Medulla oblongata (tissue), 1 donor: ENCODE results near the gene FOXI1.

Experiments used
- DNase-seq: peaks from one replicate; pipeline ENCODE4 v3.0.0-alpha.2; 2015; ENCODE audit errors: extremely low spot score

The FOXI1 gene

GRCh38 chr5:170126061-170126460 is 20.4 kb downstream of the FOXI1 start:
- no peak for DNase-seq

- DNase-seq: no peak
Measured at GRCh38 chr5:170126626-170127025, 20.9 kb downstream of the FOXI1 start.

DNA sequence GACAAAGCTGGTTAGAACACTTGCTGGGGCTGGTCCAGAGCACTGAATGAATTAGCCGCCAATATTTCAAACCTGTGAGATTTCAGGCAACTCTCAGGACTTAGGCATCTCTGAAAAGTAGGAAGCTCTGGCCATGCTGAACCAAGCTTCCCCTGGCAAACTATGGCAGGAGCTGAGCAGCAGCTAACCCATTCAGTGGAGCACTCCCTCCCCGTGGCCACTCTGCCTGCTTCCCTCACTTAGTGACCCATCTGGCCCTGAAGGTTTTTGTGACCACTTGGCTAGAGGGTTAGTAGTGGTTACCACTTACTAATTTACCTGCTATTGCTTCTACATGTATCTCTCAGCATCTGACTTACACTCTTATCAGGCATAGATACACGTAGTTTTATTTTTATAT is 25.5 kb downstream of the FOXI1 start:
- DNase-seq: no peak

GRCh38 chr5:170132269-170132975 is 26.7 kb downstream of the FOXI1 start:
- no peak for DNase-seq

- no peak for DNase-seq
Measured at GRCh38 chr5:170132976-170133448, 27.3 kb downstream of the FOXI1 start.

- DNase-seq: no peak
Measured at GRCh38 chr5:170135796-170136490, 30.2 kb downstream of the FOXI1 start.

GRCh38 chr5:170136506-170136905 is 30.8 kb downstream of the FOXI1 start:
- DNase-seq: no peak

- no peak for DNase-seq
Measured at GRCh38 chr5:170137694-170138214, 32.1 kb downstream of the FOXI1 start.

DNA sequence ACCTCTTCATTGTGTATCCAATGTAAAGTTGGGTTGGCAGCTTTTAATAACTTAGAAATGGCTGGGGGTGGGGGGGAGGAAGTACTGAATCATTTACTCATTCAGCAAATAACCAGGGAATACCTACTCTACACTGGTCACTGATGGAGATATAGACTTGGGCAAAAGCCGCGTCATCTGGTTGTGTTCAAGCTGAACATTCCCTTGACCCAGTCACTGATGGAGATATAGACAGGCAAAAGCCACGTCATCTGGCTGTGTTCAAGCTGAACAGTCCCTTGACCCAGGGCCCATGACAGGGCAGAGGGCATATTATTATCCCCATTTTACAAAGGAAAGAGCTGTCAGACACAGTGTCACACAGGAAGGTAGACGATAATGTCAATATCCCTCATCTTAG is 32.6 kb downstream of the FOXI1 start:
- DNase-seq: no peak

DNA sequence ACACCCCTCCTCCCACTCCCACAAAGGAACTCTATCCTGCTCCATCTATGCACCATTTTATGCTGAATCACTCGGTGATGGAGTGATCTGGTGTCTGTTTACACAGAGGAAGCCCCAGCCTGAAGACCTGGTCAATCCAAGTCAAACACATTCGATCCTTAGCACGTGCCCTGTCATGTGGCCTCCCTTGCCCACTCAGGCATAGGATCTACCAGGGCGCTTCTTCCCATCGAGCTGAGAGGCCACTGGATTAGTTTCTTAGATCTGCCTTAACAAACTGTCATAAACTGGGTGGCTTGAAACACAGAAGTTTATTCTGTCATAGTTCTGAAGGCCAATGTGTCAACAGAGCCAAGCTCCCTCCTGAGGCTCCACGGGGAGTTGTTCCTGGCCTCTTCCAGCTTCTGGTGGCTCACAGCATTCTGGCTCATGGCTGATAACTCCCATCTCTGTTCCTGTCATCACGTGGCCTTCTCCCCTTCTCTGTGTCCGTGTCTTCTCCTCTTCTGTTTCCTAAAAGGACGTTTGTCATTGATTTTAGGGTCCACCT is 34.2 kb downstream of the FOXI1 start:
- DNase-seq: no peak

DNA sequence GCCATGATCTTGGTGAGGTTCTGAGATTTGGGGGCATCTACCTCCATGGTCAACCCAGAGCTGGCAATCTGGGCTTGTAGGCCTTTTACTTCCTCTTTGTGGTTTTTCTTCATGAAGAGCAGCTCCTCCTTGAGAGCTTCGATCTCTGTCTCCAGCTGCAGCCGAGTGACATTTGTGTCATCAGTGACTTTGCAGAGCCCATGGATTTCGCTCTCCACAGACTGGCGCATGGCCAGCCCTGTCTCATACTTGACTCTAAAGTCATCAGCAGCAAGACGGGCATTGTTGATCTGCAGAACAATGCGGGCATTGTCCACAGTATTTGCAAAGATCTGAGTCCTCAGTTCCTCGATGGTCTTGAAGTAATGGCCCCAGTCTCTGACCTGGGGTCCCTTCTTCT is 35.5 kb downstream of the FOXI1 start:
- peak; percentile 19 for DNase-seq

GRCh38 chr5:170141636-170142035 is 35.9 kb downstream of the FOXI1 start:
- DNase-seq: no peak

DNA sequence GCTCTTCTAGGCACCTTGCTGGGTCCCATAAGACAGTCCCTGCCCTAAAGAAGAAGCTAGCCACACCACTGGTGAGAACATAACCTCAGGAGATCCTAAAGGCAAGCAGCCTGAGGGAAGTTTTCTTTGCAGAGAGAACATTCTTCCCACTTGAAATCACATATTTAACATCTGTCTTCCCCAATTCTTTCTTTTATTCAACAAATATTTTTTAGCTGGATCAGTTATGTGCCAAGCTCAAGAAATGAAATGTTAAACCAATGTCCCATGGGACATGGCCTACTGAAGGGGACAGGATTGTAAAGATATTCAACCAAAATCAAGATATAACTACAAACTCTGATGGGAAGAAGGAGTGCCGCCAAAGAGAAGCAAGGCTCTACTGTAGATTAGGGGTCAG is 36.5 kb downstream of the FOXI1 start:
- DNase-seq: no peak

DNA sequence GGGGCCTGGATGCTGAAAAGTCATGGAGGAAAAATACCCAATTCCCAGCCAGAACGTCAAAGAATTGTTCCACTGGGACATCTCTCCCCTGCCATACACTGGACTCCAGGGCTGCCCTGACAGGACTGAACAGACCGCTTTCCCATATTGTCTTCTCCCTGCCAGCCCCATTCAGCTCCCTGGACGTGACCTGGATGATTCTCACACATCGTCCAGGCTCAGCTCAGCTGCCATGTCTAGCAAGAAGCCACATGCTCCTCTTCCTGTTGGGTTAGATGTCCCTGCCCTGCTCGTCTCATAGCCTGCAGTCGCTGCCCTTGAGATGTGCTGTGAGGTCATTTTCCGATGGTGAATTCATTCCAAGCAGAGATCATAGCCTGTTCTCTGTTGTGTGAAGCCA is 37.4 kb downstream of the FOXI1 start:
- no peak for DNase-seq

DNA sequence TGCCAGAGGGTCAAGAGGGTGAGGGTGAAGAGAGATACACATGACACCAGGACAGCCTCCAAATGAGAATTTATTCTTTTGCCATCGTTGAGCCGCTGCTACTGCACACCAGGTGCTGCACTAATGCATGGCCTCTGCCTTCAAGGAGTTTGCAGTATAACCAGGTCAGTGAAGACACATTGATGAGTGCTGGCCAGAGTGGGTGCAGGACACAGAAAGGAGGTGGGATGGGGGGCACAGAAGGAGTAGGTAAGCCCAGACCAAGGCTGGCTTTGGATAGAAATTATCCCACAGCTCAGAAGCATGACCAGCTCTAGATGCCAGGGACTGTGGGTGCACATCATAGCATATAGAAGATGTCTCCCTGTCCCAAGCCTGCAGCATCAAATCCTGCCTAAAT is 38.0 kb downstream of the FOXI1 start:
- no peak for DNase-seq

DNA sequence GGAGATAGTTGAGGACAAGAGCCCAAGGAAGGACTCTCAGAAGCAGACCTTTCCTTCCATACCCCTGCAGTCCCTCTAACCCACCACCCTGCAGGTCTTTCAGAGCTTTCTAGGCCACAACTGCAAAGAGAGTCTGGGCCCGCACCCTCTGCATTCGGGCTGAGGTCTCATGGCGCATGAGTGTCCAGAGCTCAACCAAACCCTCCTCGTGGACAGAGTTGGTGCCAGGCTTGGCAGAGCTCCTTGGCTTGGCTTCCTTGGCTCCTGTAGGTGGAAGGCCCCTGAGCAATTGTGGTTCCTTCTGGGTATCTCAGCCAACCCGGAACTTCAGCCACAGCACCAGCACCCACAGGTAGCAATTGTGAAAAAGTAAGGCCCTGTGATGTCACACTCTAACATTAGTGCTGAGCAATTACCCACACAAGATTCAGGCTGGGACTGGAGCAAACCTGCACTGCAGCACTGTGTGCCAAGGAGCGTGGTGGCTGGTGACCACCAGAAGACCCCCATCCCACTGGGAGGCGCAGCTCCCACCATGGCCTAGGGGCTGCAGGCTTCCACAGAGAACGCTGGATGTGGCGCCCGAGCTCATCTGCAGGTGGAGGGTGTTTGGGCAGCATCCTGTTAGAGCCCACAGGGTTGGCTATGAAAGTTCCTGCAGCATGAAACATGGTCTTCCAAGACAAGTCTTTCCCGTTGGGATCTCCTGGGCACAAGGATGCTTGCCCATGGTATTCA is 38.8 kb downstream of the FOXI1 start:
- no peak for DNase-seq

- no peak for DNase-seq
Measured at GRCh38 chr5:170145462-170145861, 39.8 kb downstream of the FOXI1 start.

GRCh38 chr5:170147051-170147752 is 41.5 kb downstream of the FOXI1 start:
- DNase-seq: no peak

- DNase-seq: no peak
Measured at GRCh38 chr5:170147753-170148264, 42.1 kb downstream of the FOXI1 start.

DNA sequence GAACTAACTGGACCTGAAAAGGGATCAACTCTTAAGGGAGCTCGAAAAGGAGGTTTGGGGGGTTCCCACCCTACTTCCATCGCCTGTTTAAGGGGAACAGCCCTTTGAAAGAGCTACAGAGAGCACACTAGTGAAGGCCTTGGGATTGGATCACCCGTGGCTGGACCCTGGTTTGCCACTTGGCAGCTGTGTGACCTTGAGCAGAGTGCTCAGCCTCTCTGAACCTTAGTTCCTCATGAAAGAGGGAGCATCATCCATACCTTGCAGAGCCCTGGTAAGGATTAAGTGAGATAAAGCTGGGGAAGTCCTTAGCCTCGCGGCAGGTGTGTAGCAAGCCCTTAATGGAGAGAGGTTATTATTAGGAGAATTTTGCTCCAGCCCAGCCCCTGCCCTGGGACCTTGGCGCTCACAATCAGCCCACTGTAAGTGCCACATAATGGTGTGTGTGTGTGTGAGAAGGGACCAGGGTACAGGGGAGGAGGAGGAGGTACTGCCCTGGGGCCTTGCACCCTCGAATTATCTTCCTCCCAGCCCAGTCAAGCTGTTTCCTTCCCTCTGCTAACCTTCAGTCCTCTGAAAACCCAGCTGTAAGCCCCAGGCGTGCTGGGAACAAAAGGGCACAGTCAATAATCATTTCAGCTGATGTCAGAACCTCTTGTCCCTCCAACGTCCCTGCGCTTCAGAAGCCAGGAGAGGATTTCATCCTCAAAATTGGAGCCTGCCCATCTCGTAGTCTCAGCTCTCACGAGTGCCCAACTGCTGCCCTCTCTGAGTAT is 42.9 kb downstream of the FOXI1 start:
- no peak for DNase-seq

GRCh38 chr5:170149206-170149515 is 43.5 kb downstream of the FOXI1 start:
- no peak for DNase-seq
